ENCODE results near the gene PHF2. TPM values are rescaled to one million over a fixed set of nuclear protein-coding genes. Genes with fewer than 3 reads are reported as not detected.
A peak's percentile ranks its signal among the peaks of the same experiment; 100 is the strongest.

PHF2 gene
- total RNA-seq, 4 donors from 2014 or later = 22.6 to 40.2 (median 28.4) TPM

DNA sequence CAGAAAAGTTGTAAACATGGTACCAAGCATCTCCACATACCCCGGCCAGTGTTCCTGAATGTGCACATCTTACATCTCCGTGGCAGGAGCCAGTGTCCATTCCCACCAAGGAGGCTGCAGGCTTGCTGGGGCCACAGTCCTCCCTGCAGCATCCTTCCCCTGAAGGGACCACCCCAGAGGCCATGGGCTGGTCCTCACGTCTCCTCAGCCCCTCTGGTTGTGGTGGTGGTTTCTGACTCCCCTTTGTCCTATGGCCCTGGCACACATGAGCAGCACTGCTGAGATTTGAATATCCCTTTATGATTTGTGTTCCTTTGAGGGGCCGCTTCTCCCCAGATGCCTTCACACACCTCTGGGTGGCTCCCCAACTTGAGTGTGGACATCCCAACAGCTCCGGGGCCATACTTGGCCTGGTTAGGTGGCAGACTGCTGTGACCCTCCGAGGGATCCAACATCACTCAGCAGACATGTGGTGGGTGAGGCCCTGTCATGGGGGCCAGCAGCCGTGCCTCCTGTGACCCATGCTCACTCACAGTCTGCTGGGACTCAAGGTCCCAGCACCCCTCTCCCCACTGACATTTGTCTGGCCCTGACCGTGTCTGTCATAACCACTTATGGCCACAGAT lies 14.3 kb downstream of the PHF2 start:
- Histone ChIP-seq H3K27ac (no peak overlapping the region), H3K9me3 (no peaks in the 10 kb centered on the region), H3K27me3 (no peaks in the 10 kb centered on the region), H3K4me1 (peaks cover 67% of the 10 kb centered on the region), H3K36me3 (no peaks in the 10 kb centered on the region), H3K4me3 (no peak overlapping the region)
- TF ChIP-seq, protein P1, sequence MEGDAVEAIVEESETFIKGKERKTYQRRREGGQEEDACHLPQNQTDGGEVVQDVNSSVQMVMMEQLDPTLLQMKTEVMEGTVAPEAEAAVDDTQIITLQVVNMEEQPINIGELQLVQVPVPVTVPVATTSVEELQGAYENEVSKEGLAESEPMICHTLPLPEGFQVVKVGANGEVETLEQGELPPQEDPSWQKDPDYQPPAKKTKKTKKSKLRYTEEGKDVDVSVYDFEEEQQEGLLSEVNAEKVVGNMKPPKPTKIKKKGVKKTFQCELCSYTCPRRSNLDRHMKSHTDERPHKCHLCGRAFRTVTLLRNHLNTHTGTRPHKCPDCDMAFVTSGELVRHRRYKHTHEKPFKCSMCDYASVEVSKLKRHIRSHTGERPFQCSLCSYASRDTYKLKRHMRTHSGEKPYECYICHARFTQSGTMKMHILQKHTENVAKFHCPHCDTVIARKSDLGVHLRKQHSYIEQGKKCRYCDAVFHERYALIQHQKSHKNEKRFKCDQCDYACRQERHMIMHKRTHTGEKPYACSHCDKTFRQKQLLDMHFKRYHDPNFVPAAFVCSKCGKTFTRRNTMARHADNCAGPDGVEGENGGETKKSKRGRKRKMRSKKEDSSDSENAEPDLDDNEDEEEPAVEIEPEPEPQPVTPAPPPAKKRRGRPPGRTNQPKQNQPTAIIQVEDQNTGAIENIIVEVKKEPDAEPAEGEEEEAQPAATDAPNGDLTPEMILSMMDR (IDR thresholded peaks at IDR 0.05) = no peak
- TF ChIP-seq EP300 (IDR thresholded peaks at IDR 0.05) (no peak), POLR2AphosphoS5 (IDR thresholded peaks at IDR 0.05) (no peak), POLR2A (IDR thresholded peaks at IDR 0.05) (no peak)
- WGBS = 70% methylated on average over 7 of the region's 8 CpGs
- peak in 1 of 2 donors; percentile 38 for DNase-seq (ENCODE audit: low spot score in 2 of 2)

DNA sequence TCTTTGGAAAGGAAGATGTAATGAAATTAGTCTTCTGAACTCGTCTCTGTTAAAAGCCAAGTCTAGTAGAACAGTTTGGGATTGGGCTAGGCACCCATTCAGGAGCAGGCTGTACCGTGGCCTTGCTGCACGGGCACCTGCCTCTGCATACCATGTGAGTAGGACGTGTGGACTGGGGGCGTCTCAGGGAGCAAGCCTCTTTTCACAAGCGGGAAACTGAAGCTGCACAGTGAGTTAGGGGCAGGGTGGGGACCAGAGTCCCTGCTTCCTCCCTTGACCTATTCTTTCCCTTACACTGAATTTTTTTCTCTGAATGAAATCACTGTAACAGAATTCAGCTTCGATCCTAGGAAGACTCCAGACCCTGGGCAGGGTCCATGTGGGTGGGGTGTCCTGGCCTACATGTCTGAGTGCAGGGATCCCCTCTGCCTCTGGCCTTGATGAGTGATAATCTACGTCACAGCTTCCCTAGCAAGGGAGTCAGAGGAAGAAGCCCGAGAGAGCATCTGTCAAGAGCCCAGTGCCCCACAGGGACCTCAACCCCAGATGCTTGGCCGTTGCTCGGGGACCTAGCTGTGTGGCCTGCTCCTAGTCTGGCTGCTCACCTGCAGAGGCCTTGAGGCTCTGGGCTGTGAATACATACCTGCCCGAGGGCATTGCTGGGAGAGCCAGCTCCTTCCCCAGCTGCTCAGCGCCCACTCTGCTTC lies 15.1 kb downstream of the PHF2 start:
- no peak overlapping the region for H3K27ac ChIP-seq
- no peaks in the 10 kb centered on the region for H3K9me3 ChIP-seq
- WGBS = 64% methylated on average over 11 of the region's 13 CpGs
- no peak for TF ChIP-seq POLR2A (IDR thresholded peaks at IDR 0.05)
- TF ChIP-seq, protein P1 (IDR thresholded peaks at IDR 0.05) = no peak
- TF ChIP-seq POLR2AphosphoS5 (IDR thresholded peaks at IDR 0.05) = no peak
- no peak for TF ChIP-seq EP300 (IDR thresholded peaks at IDR 0.05)
- no peak overlapping the region for H3K4me3 ChIP-seq
- H3K4me1 ChIP-seq = peaks cover 64% of the 10 kb centered on the region
- H3K36me3 ChIP-seq = no peaks in the 10 kb centered on the region
- no peak for DNase-seq (ENCODE audit: low spot score in 2 of 2)
- H3K27me3 ChIP-seq = no peaks in the 10 kb centered on the region

DNA sequence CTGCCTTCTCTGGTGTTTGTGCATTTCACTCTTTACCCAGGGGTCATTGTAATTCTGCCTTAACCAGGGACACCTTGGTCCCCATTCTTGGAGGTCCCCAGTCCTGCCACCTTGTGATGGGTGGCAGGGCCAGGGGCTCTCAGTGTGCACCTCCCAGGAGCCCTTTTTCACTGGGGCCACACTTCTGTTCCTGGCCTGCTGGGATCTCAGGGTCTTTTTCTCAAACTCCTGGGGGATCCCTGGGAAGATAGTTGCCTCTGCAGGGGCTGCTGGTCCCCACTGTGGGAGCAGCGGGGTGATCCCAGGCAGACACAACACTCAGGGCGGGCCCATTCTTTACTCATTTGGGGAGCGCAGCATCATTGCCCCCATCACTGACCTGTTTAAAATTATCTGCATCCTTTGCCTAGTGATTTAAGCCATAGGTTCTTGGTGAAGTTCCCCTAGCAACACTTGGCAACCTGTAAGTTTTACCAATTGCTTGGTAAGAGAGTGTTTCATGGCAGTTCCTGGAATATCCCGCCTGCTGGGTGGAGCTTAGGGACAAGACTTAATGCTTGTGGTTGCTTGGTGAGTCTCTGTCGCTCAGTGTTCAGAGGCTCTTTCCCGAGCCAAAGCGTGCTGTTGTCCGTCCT lies 15.7 kb downstream of the PHF2 start:
- no peaks in the 10 kb centered on the region for H3K27me3 ChIP-seq
- peaks cover 61% of the 10 kb centered on the region for H3K4me1 ChIP-seq
- peak in 1 of 2 donors; percentile 59 for DNase-seq (ENCODE audit: low spot score in 2 of 2)
- H3K36me3 ChIP-seq = no peaks in the 10 kb centered on the region
- H3K27ac ChIP-seq = peak overlapping the region; percentile 29
- TF ChIP-seq, protein P1 (IDR thresholded peaks at IDR 0.05) = no peak
- TF ChIP-seq EP300 (IDR thresholded peaks at IDR 0.05) (no peak), POLR2A (IDR thresholded peaks at IDR 0.05) (no peak), POLR2AphosphoS5 (IDR thresholded peaks at IDR 0.05) (no peak)
- 87% methylated on average over 3 of the region's 8 CpGs for WGBS
- no peaks in the 10 kb centered on the region for H3K9me3 ChIP-seq
- no peak overlapping the region for H3K4me3 ChIP-seq

DNA sequence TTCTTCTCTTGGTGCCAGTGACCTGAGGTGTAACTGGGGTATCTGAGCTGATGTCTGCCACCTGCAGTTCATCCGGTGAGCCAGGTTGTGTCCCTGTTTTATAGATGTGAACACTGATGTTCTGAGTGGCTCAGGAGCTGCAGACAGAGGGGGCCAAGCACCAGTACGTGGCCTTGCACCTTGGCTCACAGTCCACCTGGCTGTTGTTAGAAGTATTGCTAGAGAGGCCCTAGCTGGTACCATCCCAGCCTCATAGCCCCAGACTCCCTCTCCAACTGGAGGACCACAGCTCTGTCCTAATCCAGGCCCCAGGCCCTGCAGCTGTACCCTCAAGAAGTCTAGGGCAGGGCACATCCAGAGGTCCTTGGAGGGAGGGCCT lies 16.2 kb downstream of the PHF2 start:
- no peak overlapping the region for H3K4me3 ChIP-seq
- TF ChIP-seq EP300 (IDR thresholded peaks at IDR 0.05) = no peak
- TF ChIP-seq, protein P1 (IDR thresholded peaks at IDR 0.05) = peak in 1 of 2 donors; percentile 19
- H3K27me3 ChIP-seq = no peaks in the 10 kb centered on the region
- peaks cover 61% of the 10 kb centered on the region for H3K4me1 ChIP-seq
- WGBS = 50% methylated on average over 2 of the region's 2 CpGs
- no peaks in the 10 kb centered on the region for H3K36me3 ChIP-seq
- no peak overlapping the region for H3K27ac ChIP-seq
- no peaks in the 10 kb centered on the region for H3K9me3 ChIP-seq
- DNase-seq (ENCODE audit: low spot score in 2 of 2) = peak; percentile 46 to 68

DNA sequence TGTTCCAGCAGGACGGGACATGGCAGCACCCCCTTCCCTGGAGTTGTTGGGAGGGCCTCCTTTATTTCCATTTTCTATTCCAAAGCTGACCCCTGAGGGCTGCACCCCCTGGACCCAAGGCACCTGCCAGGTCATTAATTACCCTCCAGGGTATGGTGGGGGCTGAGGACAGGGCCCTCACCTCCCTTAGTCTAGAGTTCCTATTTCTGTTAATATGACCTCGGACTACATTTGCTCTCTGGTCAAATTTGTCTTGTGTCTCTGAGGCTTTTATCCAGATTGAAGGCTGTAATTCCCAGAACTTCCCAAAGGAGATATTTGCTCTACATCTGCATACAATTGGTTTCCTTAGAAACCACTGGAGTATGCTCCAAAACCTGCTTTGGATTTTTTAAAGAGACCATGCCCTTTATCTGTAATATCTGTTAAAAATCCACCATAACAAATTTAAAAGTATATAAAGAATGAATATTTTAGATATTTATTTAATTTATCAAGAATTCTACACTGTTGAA lies 16.8 kb downstream of the PHF2 start:
- 63% methylated on average over 2 of the region's 2 CpGs for WGBS
- Histone ChIP-seq H3K36me3 (no peaks in the 10 kb centered on the region), H3K9me3 (no peaks in the 10 kb centered on the region), H3K27me3 (no peaks in the 10 kb centered on the region), H3K4me3 (no peak overlapping the region), H3K27ac (no peak overlapping the region), H3K4me1 (peaks cover 57% of the 10 kb centered on the region)
- TF ChIP-seq EP300 (IDR thresholded peaks at IDR 0.05) (no peak), POLR2A (IDR thresholded peaks at IDR 0.05) (no peak), POLR2AphosphoS5 (IDR thresholded peaks at IDR 0.05) (no peak)
- TF ChIP-seq, protein P1 (IDR thresholded peaks at IDR 0.05) = no peak
- peak; percentile 35 to 42 for DNase-seq (ENCODE audit: low spot score in 2 of 2)

All from suprapubic skin (tissue), 4 donors.